Measurements from ENCODE around the gene C19orf47. TPM values are rescaled to one million over a fixed set of nuclear protein-coding genes. Genes with fewer than 3 reads are reported as not detected.

Gene C19orf47
- polyA plus RNA-seq, 3 donors: 7.6 to 10.2 (median 8.0) TPM

DNA sequence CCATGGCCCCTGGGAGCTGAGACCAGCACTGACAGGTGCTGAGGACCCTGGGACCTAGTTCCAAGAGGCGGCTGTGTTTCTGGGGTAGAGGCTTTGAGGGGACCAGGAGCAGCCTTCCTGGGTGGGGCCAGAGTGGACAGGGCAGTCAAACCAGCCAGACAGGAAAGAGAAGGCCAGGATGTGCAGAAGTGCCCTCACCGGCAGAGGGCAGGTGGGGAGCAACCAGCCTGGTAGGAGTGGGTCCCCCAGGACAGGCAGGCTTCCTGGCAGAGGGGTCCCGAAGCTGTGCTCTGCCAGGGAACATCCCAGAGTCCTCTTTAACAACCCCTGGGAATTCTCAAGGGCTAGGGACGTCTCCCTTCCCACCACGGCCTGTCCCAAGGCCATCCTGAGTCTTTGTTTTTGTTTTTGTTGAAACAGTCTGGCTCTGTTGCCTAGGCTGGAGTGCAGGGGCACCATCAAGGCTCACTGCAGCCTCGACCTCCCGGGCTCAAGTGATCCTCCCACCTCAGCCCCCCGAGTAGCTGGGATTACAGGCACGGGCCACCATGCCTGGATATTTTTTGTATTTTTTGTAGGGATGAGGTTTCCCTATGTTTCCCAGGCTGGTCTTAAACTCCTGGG lies 44.8 kb upstream of the C19orf47 start:
- H3K27me3 ChIP-seq (ENCODE audit: control insufficient read depth in 2 of 2, insufficient read depth in 2 of 2, low read length in 2 of 2): no peaks in the 10 kb centered on the region
- H4K20me1 ChIP-seq (ENCODE audit: insufficient read depth, low read length): no peaks in the 10 kb centered on the region
- peak; percentile 15 for TF ChIP-seq CTCF (IDR thresholded peaks at IDR 0.05)
- H3K79me2 ChIP-seq (ENCODE audit: insufficient read depth, low read length): no peaks in the 10 kb centered on the region
- no peak overlapping the region for H3K4me2 ChIP-seq (replicated peaks; ENCODE audit: extremely low read depth, low read length, poor library complexity, severe bottlenecking)
- no peak overlapping the region for H3K4me3 ChIP-seq (replicated peaks in 1 of 3; ENCODE audit: low read depth in 2 of 3, low read length in 3 of 3)
- peaks cover 4 to 6% of the 10 kb centered on the region in 2 donors for H3K4me1 ChIP-seq (ENCODE audit: control insufficient read depth in 1 of 2, insufficient read depth in 2 of 2, low read length in 2 of 2)
- no peaks in the 10 kb centered on the region for H3K36me3 Mint-ChIP-seq
- no peaks in the 10 kb centered on the region for H3K36me3 ChIP-seq (replicated peaks in 1 of 2; ENCODE audit: control insufficient read depth in 1 of 2, insufficient read depth in 2 of 2, low read length in 2 of 2)
- intact Hi-C loops (cut with micrococcal nuclease): loop anchor here in 1 of 2 donors (10.0 kb wide), 1 partner anchor 88 kb away; no protein-coding TSS in a partner anchor
- DNase-seq: no peak
- no peak overlapping the region for H3K27ac ChIP-seq (ENCODE audit: low read depth in 1 of 2, low read length in 2 of 2)
- H3K27me3 Mint-ChIP-seq (ENCODE audit: low read depth in 3 of 3): peaks cover 1 to 16% (median 5%) of the 10 kb centered on the region in 3 donors
- 71% methylated on average over 5 of the region's 9 CpGs for WGBS (ENCODE audit: insufficient coverage)
- no peaks in the 10 kb centered on the region for H3K9me3 ChIP-seq (replicated peaks in 1 of 2; ENCODE audit: control insufficient read depth in 1 of 2, insufficient read depth in 1 of 2, low read length in 2 of 2)
- H3K9ac ChIP-seq (ENCODE audit: insufficient read depth, low read length, poor library complexity, severe bottlenecking): no peak overlapping the region
- no peak overlapping the region for H2AFZ ChIP-seq (ENCODE audit: insufficient read depth, low read depth, low read length, poor library complexity, severe bottlenecking)
- peaks cover 0 to 2% (median 0%) of the 10 kb centered on the region in 7 donors for H3K9me3 Mint-ChIP-seq
- H3K27ac Mint-ChIP-seq: no peak overlapping the region
- no peak overlapping the region for H3K4me3 Mint-ChIP-seq
- peaks cover 15% of the 10 kb centered on the region for H3K4me1 Mint-ChIP-seq

GRCh38 chr19:40392123-40392522 lies 43.9 kb upstream of the C19orf47 start:
- Histone ChIP-seq H3K9ac (ENCODE audit: insufficient read depth, low read length, poor library complexity, severe bottlenecking) (no peak overlapping the region), H3K4me3 (replicated peaks in 1 of 3; ENCODE audit: low read depth in 2 of 3, low read length in 3 of 3) (no peak overlapping the region), H4K20me1 (ENCODE audit: insufficient read depth, low read length) (no peaks in the 10 kb centered on the region), H3K36me3 (replicated peaks in 1 of 2; ENCODE audit: control insufficient read depth in 1 of 2, insufficient read depth in 2 of 2, low read length in 2 of 2) (no peaks in the 10 kb centered on the region), H3K79me2 (ENCODE audit: insufficient read depth, low read length) (no peaks in the 10 kb centered on the region), H3K9me3 (replicated peaks in 1 of 2; ENCODE audit: control insufficient read depth in 1 of 2, insufficient read depth in 1 of 2, low read length in 2 of 2) (no peaks in the 10 kb centered on the region), H3K4me2 (replicated peaks; ENCODE audit: extremely low read depth, low read length, poor library complexity, severe bottlenecking) (no peak overlapping the region), H3K27ac (ENCODE audit: low read depth in 1 of 2, low read length in 2 of 2) (no peak overlapping the region), H2AFZ (ENCODE audit: insufficient read depth, low read depth, low read length, poor library complexity, severe bottlenecking) (no peak overlapping the region), H3K4me1 (ENCODE audit: control insufficient read depth in 1 of 2, insufficient read depth in 2 of 2, low read length in 2 of 2) (peaks cover 5 to 10% of the 10 kb centered on the region in 2 donors), H3K27me3 (ENCODE audit: control insufficient read depth in 2 of 2, insufficient read depth in 2 of 2, low read length in 2 of 2) (no peaks in the 10 kb centered on the region)
- peaks cover 1 to 11% (median 5%) of the 10 kb centered on the region in 3 donors for H3K27me3 Mint-ChIP-seq (ENCODE audit: low read depth in 3 of 3)
- DNase-seq: no peak
- H3K4me1 Mint-ChIP-seq: peaks cover 19% of the 10 kb centered on the region
- peaks cover 0 to 2% (median 0%) of the 10 kb centered on the region in 7 donors for H3K9me3 Mint-ChIP-seq
- 86% methylated on average over 7 of the region's 8 CpGs for WGBS (ENCODE audit: insufficient coverage)
- no peak overlapping the region for H3K27ac Mint-ChIP-seq
- no peaks in the 10 kb centered on the region for H3K36me3 Mint-ChIP-seq
- no peak overlapping the region for H3K4me3 Mint-ChIP-seq
- TF ChIP-seq CTCF (IDR thresholded peaks at IDR 0.05): no peak
- intact Hi-C loops (cut with micrococcal nuclease): loop anchor here in 1 of 2 donors (10.0 kb wide), 1 partner anchor 87 kb away; no protein-coding TSS in a partner anchor

Measured in CD14-positive monocyte (primary cell).